PFSK-1 (cell line): ENCODE results near the gene TUBB6.

Experiments used
- POLR2AphosphoS5 ChIP-seq: IDR thresholded peaks from 2 replicates; pipeline ENCODE4 v1.6.1; 2012; ENCODE audit warnings: low read depth, mild to moderate bottlenecking, control low read depth, low read length, moderate library complexity
- SIN3A ChIP-seq: IDR thresholded peaks from 2 replicates; pipeline ENCODE4 v1.6.1; 2012; ENCODE audit warnings: mild to moderate bottlenecking, low read length, moderate library complexity, borderline replicate concordance; ENCODE audit not compliant: insufficient read depth
- TAF1 ChIP-seq: IDR thresholded peaks from 2 replicates; pipeline ENCODE4 v1.6.1; 2012; ENCODE audit warnings: low read length, control low read depth, borderline replicate concordance; ENCODE audit not compliant: insufficient read depth

DNA sequence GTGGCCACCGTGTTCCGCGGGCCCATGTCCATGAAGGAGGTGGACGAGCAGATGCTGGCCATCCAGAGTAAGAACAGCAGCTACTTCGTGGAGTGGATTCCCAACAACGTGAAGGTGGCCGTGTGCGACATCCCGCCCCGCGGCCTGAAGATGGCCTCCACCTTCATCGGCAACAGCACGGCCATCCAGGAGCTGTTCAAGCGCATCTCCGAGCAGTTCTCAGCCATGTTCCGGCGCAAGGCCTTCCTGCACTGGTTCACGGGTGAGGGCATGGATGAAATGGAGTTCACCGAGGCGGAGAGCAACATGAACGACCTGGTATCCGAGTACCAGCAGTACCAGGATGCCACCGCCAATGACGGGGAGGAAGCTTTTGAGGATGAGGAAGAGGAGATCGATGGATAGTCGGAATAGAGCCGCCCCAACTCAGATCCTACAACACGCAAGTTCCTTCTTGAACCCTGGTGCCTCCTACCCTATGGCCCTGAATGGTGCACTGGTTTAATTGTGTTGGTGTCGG lies 17.7 kb downstream of the TUBB6 start:
- TF ChIP-seq SIN3A (no peak), POLR2AphosphoS5 (no peak), TAF1 (no peak)
